Measurements from ENCODE around the gene SERTAD2.

The SERTAD2 gene

DNA sequence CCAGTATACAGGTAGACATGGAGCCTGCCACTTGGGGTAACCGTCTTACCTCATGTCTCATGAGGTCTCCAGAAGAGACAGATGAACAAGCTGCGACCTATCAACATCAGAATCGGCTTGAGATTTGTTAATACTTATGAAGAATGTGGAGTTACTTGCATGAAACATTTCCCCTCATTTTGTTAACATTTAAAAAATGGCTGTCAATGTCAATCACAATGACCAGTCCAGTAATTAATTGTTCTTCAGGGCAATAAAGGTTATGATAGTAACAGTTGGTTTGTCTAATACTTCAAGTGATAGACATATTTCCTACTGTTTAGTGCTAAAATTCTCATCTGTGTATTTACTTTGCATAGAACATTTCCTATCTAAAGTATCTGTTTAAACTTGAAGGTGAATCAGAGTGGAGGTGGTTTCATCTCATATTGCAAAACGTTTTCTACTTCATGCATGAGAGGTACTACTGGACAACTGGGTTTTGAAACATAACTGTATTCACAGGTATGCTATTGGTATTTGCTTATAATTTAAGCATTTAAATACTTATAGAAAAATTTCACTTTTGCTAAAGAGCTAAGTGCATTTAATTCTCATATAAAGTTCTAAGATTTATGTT lies 15.1 kb downstream of the SERTAD2 start:
- DNase-seq (ENCODE audit: low read depth in 1 of 2, low spot score in 1 of 2): no peak
- no peak overlapping the region for H3K4me3 ChIP-seq (replicated peaks; ENCODE audit: insufficient read depth, low read length)
- H3K27me3 ChIP-seq (ENCODE audit: insufficient read depth, poor library complexity, severe bottlenecking): no peaks in the 10 kb centered on the region
- peak overlapping the region; percentile 91 for H3K27ac ChIP-seq (replicated peaks)
- TF ChIP-seq POLR2AphosphoS5 (IDR thresholded peaks at IDR 0.05; ENCODE audit: low read depth): no peak
- TF ChIP-seq, protein P1, sequence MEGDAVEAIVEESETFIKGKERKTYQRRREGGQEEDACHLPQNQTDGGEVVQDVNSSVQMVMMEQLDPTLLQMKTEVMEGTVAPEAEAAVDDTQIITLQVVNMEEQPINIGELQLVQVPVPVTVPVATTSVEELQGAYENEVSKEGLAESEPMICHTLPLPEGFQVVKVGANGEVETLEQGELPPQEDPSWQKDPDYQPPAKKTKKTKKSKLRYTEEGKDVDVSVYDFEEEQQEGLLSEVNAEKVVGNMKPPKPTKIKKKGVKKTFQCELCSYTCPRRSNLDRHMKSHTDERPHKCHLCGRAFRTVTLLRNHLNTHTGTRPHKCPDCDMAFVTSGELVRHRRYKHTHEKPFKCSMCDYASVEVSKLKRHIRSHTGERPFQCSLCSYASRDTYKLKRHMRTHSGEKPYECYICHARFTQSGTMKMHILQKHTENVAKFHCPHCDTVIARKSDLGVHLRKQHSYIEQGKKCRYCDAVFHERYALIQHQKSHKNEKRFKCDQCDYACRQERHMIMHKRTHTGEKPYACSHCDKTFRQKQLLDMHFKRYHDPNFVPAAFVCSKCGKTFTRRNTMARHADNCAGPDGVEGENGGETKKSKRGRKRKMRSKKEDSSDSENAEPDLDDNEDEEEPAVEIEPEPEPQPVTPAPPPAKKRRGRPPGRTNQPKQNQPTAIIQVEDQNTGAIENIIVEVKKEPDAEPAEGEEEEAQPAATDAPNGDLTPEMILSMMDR (IDR thresholded peaks at IDR 0.05; ENCODE audit: insufficient read depth, low read length): no peak
- no peak for TF ChIP-seq SPI1 (IDR thresholded peaks at IDR 0.05; ENCODE audit: borderline replicate concordance, low read depth)
- TF ChIP-seq GABPA (IDR thresholded peaks at IDR 0.05; ENCODE audit: low read depth): no peak
- TF ChIP-seq, protein P2, sequence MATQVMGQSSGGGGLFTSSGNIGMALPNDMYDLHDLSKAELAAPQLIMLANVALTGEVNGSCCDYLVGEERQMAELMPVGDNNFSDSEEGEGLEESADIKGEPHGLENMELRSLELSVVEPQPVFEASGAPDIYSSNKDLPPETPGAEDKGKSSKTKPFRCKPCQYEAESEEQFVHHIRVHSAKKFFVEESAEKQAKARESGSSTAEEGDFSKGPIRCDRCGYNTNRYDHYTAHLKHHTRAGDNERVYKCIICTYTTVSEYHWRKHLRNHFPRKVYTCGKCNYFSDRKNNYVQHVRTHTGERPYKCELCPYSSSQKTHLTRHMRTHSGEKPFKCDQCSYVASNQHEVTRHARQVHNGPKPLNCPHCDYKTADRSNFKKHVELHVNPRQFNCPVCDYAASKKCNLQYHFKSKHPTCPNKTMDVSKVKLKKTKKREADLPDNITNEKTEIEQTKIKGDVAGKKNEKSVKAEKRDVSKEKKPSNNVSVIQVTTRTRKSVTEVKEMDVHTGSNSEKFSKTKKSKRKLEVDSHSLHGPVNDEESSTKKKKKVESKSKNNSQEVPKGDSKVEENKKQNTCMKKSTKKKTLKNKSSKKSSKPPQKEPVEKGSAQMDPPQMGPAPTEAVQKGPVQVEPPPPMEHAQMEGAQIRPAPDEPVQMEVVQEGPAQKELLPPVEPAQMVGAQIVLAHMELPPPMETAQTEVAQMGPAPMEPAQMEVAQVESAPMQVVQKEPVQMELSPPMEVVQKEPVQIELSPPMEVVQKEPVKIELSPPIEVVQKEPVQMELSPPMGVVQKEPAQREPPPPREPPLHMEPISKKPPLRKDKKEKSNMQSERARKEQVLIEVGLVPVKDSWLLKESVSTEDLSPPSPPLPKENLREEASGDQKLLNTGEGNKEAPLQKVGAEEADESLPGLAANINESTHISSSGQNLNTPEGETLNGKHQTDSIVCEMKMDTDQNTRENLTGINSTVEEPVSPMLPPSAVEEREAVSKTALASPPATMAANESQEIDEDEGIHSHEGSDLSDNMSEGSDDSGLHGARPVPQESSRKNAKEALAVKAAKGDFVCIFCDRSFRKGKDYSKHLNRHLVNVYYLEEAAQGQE (IDR thresholded peaks at IDR 0.05; ENCODE audit: insufficient replicate concordance, low read depth): no peak

DNA sequence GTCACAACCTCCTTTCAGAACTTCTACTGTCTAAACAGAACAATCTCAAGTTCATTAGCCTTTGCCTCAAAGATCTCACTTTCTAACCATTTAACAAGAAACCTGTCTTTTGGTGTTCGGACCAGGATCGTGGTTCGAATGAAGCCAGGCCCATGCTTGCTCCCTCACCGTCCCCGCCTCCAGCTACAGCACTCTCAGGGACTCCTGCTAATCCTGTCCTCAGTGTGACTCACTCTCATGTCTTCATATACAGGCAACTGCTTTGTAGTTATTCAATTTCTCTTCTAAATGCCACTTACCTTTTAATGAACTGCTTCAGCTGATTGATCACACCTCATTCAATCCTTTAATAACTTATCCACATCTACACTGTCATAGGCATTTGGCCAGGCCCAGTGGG lies 15.8 kb downstream of the SERTAD2 start:
- H3K4me3 ChIP-seq (replicated peaks; ENCODE audit: insufficient read depth, low read length): no peak overlapping the region
- DNase-seq (ENCODE audit: low read depth in 1 of 2, low spot score in 1 of 2): no peak
- TF ChIP-seq GABPA (IDR thresholded peaks at IDR 0.05; ENCODE audit: low read depth): no peak
- TF ChIP-seq POLR2AphosphoS5 (IDR thresholded peaks at IDR 0.05; ENCODE audit: low read depth): no peak
- TF ChIP-seq, protein P1 (IDR thresholded peaks at IDR 0.05; ENCODE audit: insufficient read depth, low read length): no peak
- TF ChIP-seq, protein P2 (IDR thresholded peaks at IDR 0.05; ENCODE audit: insufficient replicate concordance, low read depth): no peak
- TF ChIP-seq SPI1 (IDR thresholded peaks at IDR 0.05; ENCODE audit: borderline replicate concordance, low read depth): no peak
- H3K27me3 ChIP-seq (ENCODE audit: insufficient read depth, poor library complexity, severe bottlenecking): no peaks in the 10 kb centered on the region
- H3K27ac ChIP-seq (replicated peaks): peak overlapping the region; percentile 91

DNA sequence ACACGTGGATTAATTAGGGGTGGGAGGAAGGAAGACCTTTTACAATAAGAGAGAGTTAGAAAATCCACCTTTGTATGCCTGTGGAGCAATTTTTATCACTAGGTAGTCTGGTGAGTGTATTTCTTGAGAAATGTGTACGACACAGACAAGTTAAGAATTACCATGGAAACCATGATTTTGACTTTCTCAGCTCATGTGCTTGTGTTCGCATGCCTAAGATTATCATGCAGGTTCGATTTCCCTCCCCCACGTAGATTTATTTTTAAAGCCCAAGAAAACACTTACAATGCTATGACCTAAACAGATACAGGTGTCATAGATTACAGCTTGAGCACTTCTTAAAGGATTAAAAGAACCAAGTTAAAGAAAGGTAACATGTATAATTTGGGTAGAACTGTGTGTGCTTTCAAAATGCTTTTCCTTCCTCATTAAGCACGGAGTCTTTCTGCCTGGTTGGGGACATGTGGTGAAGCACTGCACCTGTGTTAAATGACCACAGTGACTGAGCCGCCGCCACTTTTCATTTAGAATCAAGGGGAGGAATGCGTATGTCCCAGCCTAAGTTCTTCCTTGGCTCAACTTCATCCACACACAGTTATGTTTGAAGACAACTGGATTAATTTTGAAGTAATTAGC lies 16.6 kb downstream of the SERTAD2 start:
- Histone ChIP-seq H3K4me3 (replicated peaks; ENCODE audit: insufficient read depth, low read length) (no peak overlapping the region), H3K27me3 (ENCODE audit: insufficient read depth, poor library complexity, severe bottlenecking) (no peaks in the 10 kb centered on the region), H3K27ac (replicated peaks) (peak overlapping the region; percentile 91)
- TF ChIP-seq, protein P2 (IDR thresholded peaks at IDR 0.05; ENCODE audit: insufficient replicate concordance, low read depth): no peak
- TF ChIP-seq SPI1 (IDR thresholded peaks at IDR 0.05; ENCODE audit: borderline replicate concordance, low read depth): no peak
- TF ChIP-seq GABPA (IDR thresholded peaks at IDR 0.05; ENCODE audit: low read depth): no peak
- TF ChIP-seq POLR2AphosphoS5 (IDR thresholded peaks at IDR 0.05; ENCODE audit: low read depth): no peak; the same call in 1 of the 2 replicates
- TF ChIP-seq, protein P1 (IDR thresholded peaks at IDR 0.05; ENCODE audit: insufficient read depth, low read length): no peak
- DNase-seq (ENCODE audit: low read depth in 1 of 2, low spot score in 1 of 2): peak in 1 of 2 experiments; percentile 68
